Gastrocnemius medialis (tissue), 4 donors: Measurements from ENCODE around the gene GPR37L1.

Experiments used
- CTCF ChIP-seq, 5 experiments: fragments of 450-650 bp in 3 of 5; fragments of 200-600 bp in 2 of 5; sonication (generic) in 2 of 5; IDR thresholded peaks in 4 of 5; conservative IDR thresholded peaks in 1 of 5; 1 replicate in 4 of 5; 2 replicates in 1 of 5; pipeline ENCODE4 v1.5.1; 2016 to 2019; ENCODE audit warnings: antibody characterized with exemption in 5 of 5, mild to moderate bottlenecking in 3 of 5, moderate library complexity in 3 of 5
- POLR2A ChIP-seq, 2 donors: fragments of 450-650 bp; IDR thresholded peaks; one replicate each; pipeline ENCODE4 v1.6.1; 2017; ENCODE audit warnings: antibody characterized with exemption in 2 of 2, mild to moderate bottlenecking in 2 of 2, moderate library complexity in 2 of 2

- TF ChIP-seq CTCF (IDR thresholded peaks at IDR 0.05 in 4 of 5, conservative IDR thresholded peaks at IDR 0.05 in 1 of 5) = no peak
- no peak for TF ChIP-seq POLR2A (IDR thresholded peaks at IDR 0.05)
Measured at GRCh38 chr1:202121006-202121405, 1.7 kb upstream of the GPR37L1 start.
